ENCODE results near the gene ADAMTS19. TPM values are rescaled to one million over a fixed set of nuclear protein-coding genes. Genes with fewer than 3 reads are reported as not detected.

ADAMTS19 gene
- total and polyA plus RNA-seq, 2 of the 13 experiments (the other 11 are each of a cell fraction or from before 2014, with no cell fraction given): not detected

- intact Hi-C loops (cut with micrococcal nuclease; ENCODE audit: unreplicated experiment) (no loop called here), in situ Hi-C loops (cut with HindIII; ENCODE audit: extremely low pct_ligation_motif_present, low pct_unique_long_range_greater_than_20kb) (no loop called here)
- POLR2A ChIA-PET: no interaction called here
- H4K20me1 ChIP-seq (ENCODE audit: insufficient read depth, low read length): no peaks in the 10 kb centered on the region
- H3K4me3 ChIP-seq (replicated peaks in 1 of 3; ENCODE audit: insufficient read depth in 1 of 3, low read depth in 2 of 3, low read length in 3 of 3): no peak overlapping the region
- H3K27ac ChIP-seq (ENCODE audit: extremely low read length, insufficient read depth, low read length): no peak overlapping the region
- no peaks in the 10 kb centered on the region for H3K36me3 ChIP-seq (replicated peaks in 1 of 2; ENCODE audit: control insufficient read depth in 1 of 2, insufficient read depth in 2 of 2, low read length in 2 of 2)
- H3K27me3 ChIP-seq (ENCODE audit: control insufficient read depth in 1 of 2, insufficient read depth in 2 of 2, low read length in 2 of 2): no peaks in the 10 kb centered on the region
- H3K79me2 ChIP-seq (ENCODE audit: insufficient read depth, low read length): no peaks in the 10 kb centered on the region
- no peak overlapping the region for H3K4me2 ChIP-seq (ENCODE audit: low read depth, low read length)
- no peaks in the 10 kb centered on the region for H3K9me3 ChIP-seq (ENCODE audit: low read length)
- ATAC-seq (no peak), FAIRE-seq (no peak), DNase-seq (ENCODE audit: low spot score) (no peak)
- no TSS peak for BruUV-seq (replicated peaks)
- no peaks in the 10 kb centered on the region for H3K4me1 ChIP-seq (ENCODE audit: insufficient read depth, low read length)
- WGBS (ENCODE audit: low lambda C conversion rate): 0% methylated on average over 3 of the region's 3 CpGs
- CTCF ChIA-PET (ENCODE audit: low intra/inter-chr PET ratio, low total read pairs): no interaction called here
- TF ChIP-seq MAFF (IDR thresholded peaks at IDR 0.05; ENCODE audit: low read depth, low read length) (0 out of 2 replicates have a peak, but pooled peaks have one; percentile 11), MAFK (conservative IDR thresholded peaks at IDR 0.05 in 1 of 2, IDR thresholded peaks at IDR 0.05 in 1 of 2; ENCODE audit: low read length in 2 of 2) (peak; percentile 25 to 35; a peak in 2 of 4 replicates), TFDP2 (CRISPR knock-in tag; IDR thresholded peaks at IDR 0.05) (no peak)
- H3K9ac ChIP-seq (ENCODE audit: insufficient read depth, low read depth, low read length): no peak overlapping the region
- no peak overlapping the region for H2AFZ ChIP-seq (ENCODE audit: low read length)
Measured at GRCh38 chr5:129591508-129592160, 131.5 kb downstream of the ADAMTS19 start.

GRCh38 chr5:129593525-129593924 lies 133.4 kb downstream of the ADAMTS19 start:
- FAIRE-seq: no peak
- no peak overlapping the region for H3K4me2 ChIP-seq (ENCODE audit: low read depth, low read length)
- intact Hi-C loops (cut with micrococcal nuclease; ENCODE audit: unreplicated experiment) (no loop called here), in situ Hi-C loops (cut with HindIII; ENCODE audit: extremely low pct_ligation_motif_present, low pct_unique_long_range_greater_than_20kb) (no loop called here)
- H4K20me1 ChIP-seq (ENCODE audit: insufficient read depth, low read length): no peaks in the 10 kb centered on the region
- no peak for ATAC-seq
- no peaks in the 10 kb centered on the region for H3K79me2 ChIP-seq (ENCODE audit: insufficient read depth, low read length)
- CTCF ChIA-PET (ENCODE audit: low intra/inter-chr PET ratio, low total read pairs): no interaction called here
- H3K36me3 ChIP-seq (replicated peaks in 1 of 2; ENCODE audit: control insufficient read depth in 1 of 2, insufficient read depth in 2 of 2, low read length in 2 of 2): no peaks in the 10 kb centered on the region
- no peak overlapping the region for H2AFZ ChIP-seq (ENCODE audit: low read length)
- no TSS peak for BruUV-seq (replicated peaks)
- DNase-seq (ENCODE audit: low spot score): no peak
- H3K9ac ChIP-seq (ENCODE audit: insufficient read depth, low read depth, low read length): no peak overlapping the region
- H3K9me3 ChIP-seq (ENCODE audit: low read length): no peaks in the 10 kb centered on the region
- H3K27me3 ChIP-seq (ENCODE audit: control insufficient read depth in 1 of 2, insufficient read depth in 2 of 2, low read length in 2 of 2): no peaks in the 10 kb centered on the region
- TF ChIP-seq TFAP4 (IDR thresholded peaks at IDR 0.05; ENCODE audit: borderline replicate concordance, low read depth) (no peak), ZNF678 (CRISPR knock-in tag; IDR thresholded peaks at IDR 0.05) (no peak), AKAP8 (CRISPR knock-in tag; IDR thresholded peaks at IDR 0.05) (no peak), ZNF574 (CRISPR knock-in tag; IDR thresholded peaks at IDR 0.05) (no peak)
- POLR2A ChIA-PET: no interaction called here
- WGBS (ENCODE audit: low lambda C conversion rate): 0% methylated on average over 2 of the region's 2 CpGs
- no peaks in the 10 kb centered on the region for H3K4me1 ChIP-seq (ENCODE audit: insufficient read depth, low read length)
- H3K4me3 ChIP-seq (replicated peaks in 1 of 3; ENCODE audit: insufficient read depth in 1 of 3, low read depth in 2 of 3, low read length in 3 of 3): no peak overlapping the region
- H3K27ac ChIP-seq (ENCODE audit: extremely low read length, insufficient read depth, low read length): no peak overlapping the region

Data from HepG2 (cell line).